Measurements from ENCODE around the gene HUWE1. TPM values are rescaled to one million over a fixed set of nuclear protein-coding genes. Genes with fewer than 3 reads are reported as not detected.

HUWE1 gene
- total RNA-seq, 2 experiments from 2014 or later, result 376 to 384 TPM

DNA sequence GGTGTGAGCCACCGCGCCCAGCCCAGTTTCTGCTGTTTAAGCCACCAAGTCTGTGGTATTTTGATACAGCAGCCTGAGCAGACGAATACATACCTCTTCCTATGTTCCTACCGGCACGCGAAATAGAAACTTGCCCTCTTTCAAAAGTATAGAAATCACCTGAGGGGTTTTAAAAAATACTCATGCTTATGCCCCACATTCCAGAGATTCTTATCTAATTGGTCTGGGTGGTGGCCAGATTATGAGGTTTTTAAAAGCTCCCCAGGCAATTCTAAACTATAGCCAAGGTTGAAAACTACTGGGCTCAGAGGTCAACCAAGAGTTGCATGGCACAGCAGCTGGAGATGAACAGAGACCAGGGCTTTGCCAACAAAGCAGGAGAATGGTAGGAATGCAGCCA is 24.9 kb upstream of the HUWE1 start:
- Mint-ChIP-seq H3K36me3 (ENCODE audit: low read depth) (peaks cover 33% of the 10 kb centered on the region), H3K27ac (no peak overlapping the region), H3K9me3 (no peaks in the 10 kb centered on the region), H3K27me3 (no peaks in the 10 kb centered on the region), H3K4me3 (no peak overlapping the region), H3K4me1 (ENCODE audit: low read depth) (peaks cover 23% of the 10 kb centered on the region)
- CTCF ChIA-PET, result no interaction called here
- ATAC-seq (no peak), DNase-seq (no peak)
- POLR2A ChIA-PET, result interaction anchor here (0.6 kb wide), 1 partner anchor 242 kb away, joined by 5 read pairs; no protein-coding TSS in a partner anchor
- intact Hi-C loops (cut with micrococcal nuclease), result no loop called here
- TF ChIP-seq, protein P1, sequence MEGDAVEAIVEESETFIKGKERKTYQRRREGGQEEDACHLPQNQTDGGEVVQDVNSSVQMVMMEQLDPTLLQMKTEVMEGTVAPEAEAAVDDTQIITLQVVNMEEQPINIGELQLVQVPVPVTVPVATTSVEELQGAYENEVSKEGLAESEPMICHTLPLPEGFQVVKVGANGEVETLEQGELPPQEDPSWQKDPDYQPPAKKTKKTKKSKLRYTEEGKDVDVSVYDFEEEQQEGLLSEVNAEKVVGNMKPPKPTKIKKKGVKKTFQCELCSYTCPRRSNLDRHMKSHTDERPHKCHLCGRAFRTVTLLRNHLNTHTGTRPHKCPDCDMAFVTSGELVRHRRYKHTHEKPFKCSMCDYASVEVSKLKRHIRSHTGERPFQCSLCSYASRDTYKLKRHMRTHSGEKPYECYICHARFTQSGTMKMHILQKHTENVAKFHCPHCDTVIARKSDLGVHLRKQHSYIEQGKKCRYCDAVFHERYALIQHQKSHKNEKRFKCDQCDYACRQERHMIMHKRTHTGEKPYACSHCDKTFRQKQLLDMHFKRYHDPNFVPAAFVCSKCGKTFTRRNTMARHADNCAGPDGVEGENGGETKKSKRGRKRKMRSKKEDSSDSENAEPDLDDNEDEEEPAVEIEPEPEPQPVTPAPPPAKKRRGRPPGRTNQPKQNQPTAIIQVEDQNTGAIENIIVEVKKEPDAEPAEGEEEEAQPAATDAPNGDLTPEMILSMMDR (IDR thresholded peaks at IDR 0.05), result no peak

DNA sequence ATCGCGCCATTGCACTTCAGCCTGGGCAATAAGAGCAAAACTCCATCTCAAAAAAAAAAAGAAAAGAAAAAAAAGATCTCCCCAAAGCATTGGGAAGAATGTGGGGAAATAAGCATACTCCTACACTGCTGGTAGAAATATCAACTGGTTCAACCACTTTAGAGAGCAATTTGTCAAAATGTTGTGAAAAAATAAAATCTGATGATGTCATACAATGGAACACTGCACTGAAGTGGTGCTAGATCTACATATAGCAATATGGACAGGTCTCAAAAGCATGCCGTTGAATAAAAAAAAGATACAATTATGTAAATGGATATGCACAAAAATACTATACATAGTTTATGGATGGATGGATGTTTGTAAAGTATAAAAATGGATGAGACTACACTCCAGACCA is 18.3 kb upstream of the HUWE1 start:
- no peak for ATAC-seq
- no peak overlapping the region for H3K4me3 Mint-ChIP-seq
- no peak overlapping the region for H3K27ac Mint-ChIP-seq
- no peaks in the 10 kb centered on the region for H3K27me3 Mint-ChIP-seq
- no peak for DNase-seq
- H3K36me3 Mint-ChIP-seq (ENCODE audit: low read depth), result peaks cover 26% of the 10 kb centered on the region
- TF ChIP-seq, protein P1 (IDR thresholded peaks at IDR 0.05), result no peak
- peaks cover 6% of the 10 kb centered on the region for H3K4me1 Mint-ChIP-seq (ENCODE audit: low read depth)
- intact Hi-C loops (cut with micrococcal nuclease), result no loop called here
- no peaks in the 10 kb centered on the region for H3K9me3 Mint-ChIP-seq
- ChIA-PET POLR2A (no interaction called here), CTCF (no interaction called here)

DNA sequence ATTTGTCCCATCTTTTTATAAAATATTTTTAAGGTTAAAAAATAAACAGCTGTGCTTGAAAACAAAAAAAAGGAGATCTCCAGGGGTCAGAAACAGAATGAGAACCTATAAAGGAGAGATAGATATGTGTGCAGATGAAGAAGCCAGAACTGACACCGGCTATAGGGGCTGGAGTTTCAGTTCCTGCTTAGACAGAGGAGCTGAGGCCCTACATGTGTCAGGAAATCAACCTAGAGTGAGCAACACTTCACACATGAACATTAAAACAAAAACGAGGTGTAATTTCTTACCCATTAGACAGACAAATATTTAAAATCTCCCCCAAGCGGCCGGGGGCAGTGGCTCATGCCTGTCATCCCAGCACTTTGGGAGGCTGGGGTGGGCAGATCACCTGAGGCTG is 17.8 kb upstream of the HUWE1 start:
- TF ChIP-seq, protein P1 (IDR thresholded peaks at IDR 0.05), result no peak
- Mint-ChIP-seq H3K4me1 (ENCODE audit: low read depth) (peaks cover 6% of the 10 kb centered on the region), H3K27me3 (no peaks in the 10 kb centered on the region), H3K27ac (no peak overlapping the region), H3K36me3 (ENCODE audit: low read depth) (peaks cover 27% of the 10 kb centered on the region), H3K9me3 (no peaks in the 10 kb centered on the region), H3K4me3 (no peak overlapping the region)
- intact Hi-C loops (cut with micrococcal nuclease), result no loop called here
- ChIA-PET POLR2A (no interaction called here), CTCF (no interaction called here)
- ATAC-seq, result no peak
- DNase-seq, result no peak

DNA sequence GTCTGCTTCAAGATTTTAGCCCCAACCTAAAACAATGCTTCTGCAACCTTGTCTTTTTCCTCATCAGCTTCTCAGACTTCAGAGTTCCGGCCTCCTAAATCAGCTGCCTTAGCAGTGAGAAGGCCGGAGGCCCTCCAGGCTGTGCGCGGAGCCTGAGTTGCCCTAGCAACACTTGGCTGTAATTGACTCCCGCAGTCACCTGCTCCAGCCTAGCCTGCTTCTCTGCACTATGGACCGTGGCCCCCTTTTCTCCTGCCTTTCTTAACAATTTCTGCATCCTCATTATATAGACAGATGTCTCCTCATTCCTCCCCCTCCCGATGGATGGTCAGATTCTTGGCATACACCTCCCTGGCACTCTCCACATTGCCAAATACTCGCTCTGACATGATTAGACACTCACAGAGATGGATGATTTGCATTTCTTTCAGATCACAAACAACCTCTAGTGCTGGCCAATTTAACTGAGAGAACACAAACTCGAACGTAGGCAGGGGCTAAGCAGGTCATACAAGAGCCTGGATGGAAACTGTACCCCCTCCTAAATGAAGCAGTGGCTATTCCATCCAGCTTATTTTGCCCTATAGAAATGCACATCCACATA is 9.5 kb upstream of the HUWE1 start:
- TF ChIP-seq, protein P1 (IDR thresholded peaks at IDR 0.05), result no peak

DNA sequence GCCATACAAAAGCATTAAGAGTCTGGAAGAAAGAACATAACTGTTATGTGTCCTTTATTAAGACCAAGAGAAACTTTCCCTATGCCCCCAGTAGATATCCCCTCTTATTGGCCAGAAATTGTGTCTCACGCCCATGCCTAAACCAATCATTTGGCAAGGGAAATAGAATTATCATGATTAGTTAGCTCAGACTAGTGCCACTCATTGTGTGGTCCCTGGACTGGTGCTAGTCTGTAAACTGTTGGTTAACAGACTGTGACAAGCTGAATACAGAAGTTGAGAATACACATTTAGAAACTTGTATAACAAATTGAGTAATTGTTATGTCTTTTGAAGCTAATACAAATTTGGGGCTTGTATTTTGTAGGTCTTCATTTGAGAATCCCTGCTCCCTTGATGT is 8.1 kb upstream of the HUWE1 start:
- POLR2A ChIA-PET, result interaction anchor here (0.7 kb wide), 1 partner anchor 156 kb away, joined by 3 read pairs; no protein-coding TSS in a partner anchor
- peak overlapping the region; percentile 25 for H3K27ac Mint-ChIP-seq
- H3K9me3 Mint-ChIP-seq, result no peaks in the 10 kb centered on the region
- DNase-seq (no peak), ATAC-seq (no peak)
- TF ChIP-seq, protein P1 (IDR thresholded peaks at IDR 0.05), result no peak
- no peak overlapping the region for H3K4me3 Mint-ChIP-seq
- H3K4me1 Mint-ChIP-seq (ENCODE audit: low read depth), result peaks cover 17% of the 10 kb centered on the region
- H3K27me3 Mint-ChIP-seq, result no peaks in the 10 kb centered on the region
- intact Hi-C loops (cut with micrococcal nuclease), result no loop called here
- peaks cover 3% of the 10 kb centered on the region for H3K36me3 Mint-ChIP-seq (ENCODE audit: low read depth)
- CTCF ChIA-PET, result interaction anchor here (1.2 kb wide), 1 partner anchor 16 kb away, joined by 4 read pairs; no protein-coding TSS in a partner anchor

More for the DNA sequence above, 9.5 kb upstream of the HUWE1 start:
- Mint-ChIP-seq H3K36me3 (ENCODE audit: low read depth) (peaks cover 6% of the 10 kb centered on the region), H3K27me3 (no peaks in the 10 kb centered on the region), H3K4me3 (no peak overlapping the region), H3K9me3 (no peaks in the 10 kb centered on the region), H3K4me1 (ENCODE audit: low read depth) (peaks cover 17% of the 10 kb centered on the region), H3K27ac (no peak overlapping the region)
- intact Hi-C loops (cut with micrococcal nuclease), result no loop called here
- no peak for DNase-seq
- ChIA-PET CTCF (interaction anchor here (1.2 kb wide), 1 partner anchor 18 kb away, joined by 4 read pairs; no protein-coding TSS in a partner anchor), POLR2A (no interaction called here)
- no peak for ATAC-seq
